AG09319 (cell line): ENCODE data around the gene NQO1.

ENCODE experiments used
- DNase-seq: peaks from one replicate; pipeline ENCODE4 v3.0.0-alpha.2; 2010; ENCODE audit warnings: low read depth; ENCODE audit errors: extremely low read depth
- TF ChIP-seq, protein P1 (sequence below): IDR thresholded peaks from 2 replicates; pipeline ENCODE4 v1.5.1; 2011; ENCODE audit warnings: low read depth, mild to moderate bottlenecking, inconsistent platforms, low read length, moderate library complexity

The NQO1 gene

DNA sequence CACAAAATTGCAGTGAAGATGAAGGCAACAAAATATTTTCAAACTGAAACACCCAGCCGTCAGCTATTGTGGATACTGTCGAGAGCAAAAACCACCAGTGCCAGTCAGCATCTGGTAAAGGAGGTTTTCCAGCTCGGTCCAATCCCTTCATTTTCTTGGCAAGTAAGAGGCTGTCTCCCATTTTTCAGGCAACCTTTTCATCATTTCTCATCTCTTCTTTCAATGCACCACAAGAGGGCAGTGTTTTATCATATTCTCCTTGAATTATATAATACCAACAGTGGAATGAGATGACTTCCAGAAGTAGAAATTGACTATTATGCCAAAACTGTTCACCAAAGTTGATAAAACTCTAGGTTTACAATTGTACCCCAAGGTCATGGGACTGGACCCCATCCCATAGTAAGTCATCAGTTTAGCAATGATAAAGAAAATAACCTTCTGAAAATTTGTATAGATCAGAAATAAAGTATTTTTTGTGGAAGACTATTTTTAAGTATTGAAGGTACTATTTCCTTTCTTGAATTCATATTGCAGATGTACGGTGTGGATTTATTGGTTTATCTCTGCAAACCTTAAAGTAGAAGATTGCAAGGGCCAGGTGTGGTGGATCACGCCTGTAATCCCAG is 16.8 kb downstream of the NQO1 start:
- no peak for DNase-seq
- TF ChIP-seq, protein P1, sequence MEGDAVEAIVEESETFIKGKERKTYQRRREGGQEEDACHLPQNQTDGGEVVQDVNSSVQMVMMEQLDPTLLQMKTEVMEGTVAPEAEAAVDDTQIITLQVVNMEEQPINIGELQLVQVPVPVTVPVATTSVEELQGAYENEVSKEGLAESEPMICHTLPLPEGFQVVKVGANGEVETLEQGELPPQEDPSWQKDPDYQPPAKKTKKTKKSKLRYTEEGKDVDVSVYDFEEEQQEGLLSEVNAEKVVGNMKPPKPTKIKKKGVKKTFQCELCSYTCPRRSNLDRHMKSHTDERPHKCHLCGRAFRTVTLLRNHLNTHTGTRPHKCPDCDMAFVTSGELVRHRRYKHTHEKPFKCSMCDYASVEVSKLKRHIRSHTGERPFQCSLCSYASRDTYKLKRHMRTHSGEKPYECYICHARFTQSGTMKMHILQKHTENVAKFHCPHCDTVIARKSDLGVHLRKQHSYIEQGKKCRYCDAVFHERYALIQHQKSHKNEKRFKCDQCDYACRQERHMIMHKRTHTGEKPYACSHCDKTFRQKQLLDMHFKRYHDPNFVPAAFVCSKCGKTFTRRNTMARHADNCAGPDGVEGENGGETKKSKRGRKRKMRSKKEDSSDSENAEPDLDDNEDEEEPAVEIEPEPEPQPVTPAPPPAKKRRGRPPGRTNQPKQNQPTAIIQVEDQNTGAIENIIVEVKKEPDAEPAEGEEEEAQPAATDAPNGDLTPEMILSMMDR, result peak; percentile 53

DNA sequence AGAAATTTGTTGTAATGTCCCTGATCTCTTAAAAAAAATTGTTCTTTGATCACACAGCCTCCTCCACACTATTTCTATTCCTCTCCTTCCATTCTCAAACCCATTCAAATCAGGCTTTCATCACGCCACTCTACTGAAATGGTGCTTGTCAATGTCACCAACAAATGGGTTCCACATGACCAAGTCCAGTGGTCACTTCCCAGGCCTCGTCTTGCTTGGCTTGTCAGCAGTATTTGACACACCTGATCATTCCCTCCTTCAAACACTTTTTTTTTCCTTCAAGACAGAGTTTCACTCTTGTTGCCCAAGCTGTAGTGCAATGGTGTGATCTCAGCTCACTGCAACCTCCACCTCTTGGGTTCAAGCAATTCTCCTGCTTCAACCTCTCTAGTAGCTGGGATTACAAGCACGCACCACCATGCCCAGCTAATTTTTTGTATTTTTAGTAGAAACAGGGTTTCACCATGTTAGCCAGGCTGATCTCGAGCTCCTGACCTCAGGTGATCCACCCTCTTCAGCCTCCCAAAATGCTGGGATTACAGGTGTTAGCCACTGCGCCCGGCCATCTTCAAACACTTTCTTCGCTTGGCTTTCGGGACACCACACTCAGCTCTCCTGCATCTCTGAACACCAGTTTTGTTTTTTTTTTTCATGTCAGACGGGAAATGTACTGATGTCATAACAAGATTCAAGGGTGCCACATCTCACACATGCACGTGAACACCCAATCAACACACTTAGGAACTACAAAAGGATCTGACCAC is 18.3 kb downstream of the NQO1 start:
- no peak for DNase-seq
- TF ChIP-seq, protein P1, result no peak

DNA sequence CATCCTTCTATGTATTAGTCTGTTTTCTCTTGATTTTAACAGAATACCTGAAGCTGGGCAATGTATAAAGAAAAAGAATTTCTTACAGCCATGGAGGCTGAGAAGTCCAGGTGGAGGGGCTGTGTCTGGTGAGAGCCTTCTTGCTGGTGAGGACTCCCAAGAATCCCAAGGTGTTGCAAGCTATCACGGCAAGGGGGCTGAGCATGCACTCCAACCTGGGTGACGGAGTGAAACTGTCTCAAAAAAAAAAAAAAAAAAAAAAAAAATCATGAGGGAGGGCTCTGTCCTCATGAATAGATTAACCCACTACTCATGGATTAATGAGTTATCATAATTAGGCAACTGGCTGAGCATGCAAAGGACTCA is 19.4 kb downstream of the NQO1 start:
- TF ChIP-seq, protein P1, result no peak

DNA sequence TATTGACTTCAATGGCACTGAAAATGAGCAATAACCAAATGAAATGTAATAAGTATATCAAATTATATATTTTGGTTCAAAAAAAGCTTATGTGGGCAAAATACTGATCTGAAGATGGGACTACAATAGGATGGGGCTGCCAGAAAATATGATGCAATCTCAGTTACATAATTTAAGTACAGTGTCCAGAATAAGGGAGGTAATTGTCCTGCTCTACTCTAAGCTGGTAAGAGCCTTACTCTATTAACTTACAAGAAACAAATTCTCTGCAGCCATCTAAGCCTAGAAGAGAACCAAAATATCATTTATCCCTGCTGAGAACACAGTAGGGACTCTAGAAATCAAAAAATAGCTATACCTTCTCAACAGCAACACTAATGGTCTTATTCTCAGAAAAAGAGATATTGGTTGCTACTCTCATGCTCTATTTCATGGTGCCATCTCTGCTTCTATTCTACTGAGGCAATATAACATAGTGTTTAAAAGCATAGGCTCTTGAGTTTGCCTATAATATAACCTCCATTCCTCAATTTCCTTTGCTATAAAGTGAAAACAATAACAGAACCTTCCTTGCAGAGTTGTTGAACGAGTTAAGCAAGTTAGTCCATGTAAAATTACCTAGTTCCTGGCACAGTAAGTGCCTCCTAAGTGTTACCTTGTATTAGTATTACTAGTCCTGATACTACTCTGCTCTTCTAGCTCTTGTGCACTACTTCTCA is 19.9 kb downstream of the NQO1 start:
- TF ChIP-seq, protein P1, result no peak
- DNase-seq, result no peak

More for the DNA sequence above, 19.4 kb downstream of the NQO1 start:
- no peak for DNase-seq

DNA sequence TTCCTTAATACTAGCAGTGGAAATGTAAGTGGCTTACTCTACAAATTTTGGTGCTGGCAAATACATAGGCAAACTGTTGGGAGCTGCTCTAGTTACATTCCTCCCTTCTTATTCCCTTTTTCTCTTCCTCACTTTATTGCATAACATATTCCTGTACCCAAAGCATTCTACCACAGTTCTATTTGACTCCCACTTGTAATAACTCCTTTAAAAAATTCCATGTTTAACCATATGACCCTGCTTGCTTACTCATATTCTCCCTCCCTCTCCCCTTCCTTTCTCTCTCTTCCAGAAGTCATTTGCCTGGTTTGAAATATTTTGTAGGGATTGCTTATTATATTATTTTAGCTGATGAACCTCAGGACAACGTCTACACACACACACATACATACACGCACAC is 22.7 kb downstream of the NQO1 start:
- DNase-seq, result no peak
- TF ChIP-seq, protein P1, result no peak

DNA sequence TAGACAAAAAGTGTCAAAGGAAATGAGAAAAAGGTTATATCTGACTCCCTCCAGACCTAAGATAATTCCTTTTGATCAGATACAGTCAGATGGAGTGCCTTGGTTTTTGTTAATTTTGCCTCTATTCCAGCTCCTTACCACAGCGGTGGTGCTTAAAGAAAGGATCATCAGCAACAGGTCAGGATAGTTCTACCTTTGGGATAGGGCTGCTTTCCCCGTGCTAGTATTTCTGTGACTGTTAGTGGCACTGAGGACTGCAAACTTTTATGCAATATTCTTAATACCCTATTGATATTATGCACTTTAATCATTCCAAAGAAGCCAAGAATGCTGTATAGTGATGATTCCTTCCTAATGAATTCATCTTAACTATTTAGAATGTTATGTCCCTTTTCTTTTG is 24.5 kb downstream of the NQO1 start:
- no peak for DNase-seq
- TF ChIP-seq, protein P1, result no peak

DNA sequence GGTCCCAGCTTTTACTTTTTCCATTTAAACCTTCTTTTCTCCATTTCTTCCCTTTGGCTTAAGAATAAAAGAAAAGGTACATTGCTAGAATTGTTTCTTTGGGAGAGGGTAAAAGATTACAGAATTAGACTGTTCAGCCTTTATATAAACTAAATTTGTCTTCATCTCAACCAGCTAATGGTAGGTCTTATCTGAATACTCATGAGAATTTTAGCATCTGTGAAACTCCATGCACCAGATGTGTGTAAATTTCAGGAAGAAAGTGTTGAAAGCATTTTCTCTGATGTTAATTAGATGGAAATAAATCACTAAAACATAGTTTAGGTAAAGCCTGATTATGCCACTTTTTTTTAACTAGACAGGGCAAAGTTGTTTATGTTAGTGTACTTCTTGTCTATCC is 24.9 kb downstream of the NQO1 start:
- TF ChIP-seq, protein P1, result no peak
- DNase-seq, result no peak
